GM21786 (cell line): Measurements from ENCODE around the gene LIMS2.

Experiments
- ATAC-seq: cut with Tn5 transposase; IDR thresholded peaks from one replicate; pipeline ENCODE4 v1.9.1; 2021; ENCODE audit not compliant: unreplicated experiment

The LIMS2 gene

GRCh38 chr2:127701193-127701650 is 25.9 kb upstream of the LIMS2 start, which contains the start of gene SFT2D3:
TSS of gene SFT2D3 (plus strand) at chr2:127701497. CDS start at chr2:127701529, 32 bp downstream.
- ATAC-seq = peak; percentile 60

- peak; percentile 75 for ATAC-seq
Observed at GRCh38 chr2:127700527-127701192, 25.3 kb upstream of the LIMS2 start.

- ATAC-seq = no peak
Observed at GRCh38 chr2:127698553-127699355, 23.4 kb upstream of the LIMS2 start.

- no peak for ATAC-seq
Observed at GRCh38 chr2:127697482-127698180, 22.3 kb upstream of the LIMS2 start.

GRCh38 chr2:127695491-127696472 is 20.5 kb upstream of the LIMS2 start:
- no peak for ATAC-seq

GRCh38 chr2:127694986-127695385 is 19.7 kb upstream of the LIMS2 start:
- no peak for ATAC-seq

- ATAC-seq = no peak
Observed at GRCh38 chr2:127690696-127691095, 15.4 kb upstream of the LIMS2 start.

- ATAC-seq = no peak
Observed at GRCh38 chr2:127688405-127688804, 13.1 kb upstream of the LIMS2 start.

GRCh38 chr2:127685410-127686080 is 10.2 kb upstream of the LIMS2 start:
- ATAC-seq = no peak

GRCh38 chr2:127683757-127684156 is 8.4 kb upstream of the LIMS2 start:
- no peak for ATAC-seq

- no peak for ATAC-seq
Observed at GRCh38 chr2:127683056-127683455, 7.7 kb upstream of the LIMS2 start.

- no peak for ATAC-seq
Observed at GRCh38 chr2:127681976-127682857, 6.9 kb upstream of the LIMS2 start.

GRCh38 chr2:127681288-127681804 is 6.0 kb upstream of the LIMS2 start:
- no peak for ATAC-seq

GRCh38 chr2:127680706-127681287 is 5.5 kb upstream of the LIMS2 start:
- ATAC-seq = no peak

GRCh38 chr2:127679680-127680361 is 4.5 kb upstream of the LIMS2 start:
- no peak for ATAC-seq

GRCh38 chr2:127678991-127679390 is 3.7 kb upstream of the LIMS2 start:
- no peak for ATAC-seq

- no peak for ATAC-seq
Observed at GRCh38 chr2:127678531-127678930, 3.2 kb upstream of the LIMS2 start.

GRCh38 chr2:127676906-127677305 is 1.6 kb upstream of the LIMS2 start:
- no peak for ATAC-seq
